ENCODE data around the gene ATG9A. TPM values are rescaled to one million over a fixed set of nuclear protein-coding genes. Genes with fewer than 3 reads are reported as not detected.
A peak's percentile ranks its signal among the peaks of the same experiment; 100 is the strongest.

Gene ATG9A
- total RNA-seq, 1 experiment from 2014 or later, result 42.9 TPM

- no peak for TF ChIP-seq MXD4 (CRISPR knock-in tag; IDR thresholded peaks at IDR 0.05; ENCODE audit: borderline replicate concordance)
- TF ChIP-seq SP1 (CRISPR knock-in tag; conservative IDR thresholded peaks at IDR 0.05), result peak; percentile 94
- TF ChIP-seq, protein P1, sequence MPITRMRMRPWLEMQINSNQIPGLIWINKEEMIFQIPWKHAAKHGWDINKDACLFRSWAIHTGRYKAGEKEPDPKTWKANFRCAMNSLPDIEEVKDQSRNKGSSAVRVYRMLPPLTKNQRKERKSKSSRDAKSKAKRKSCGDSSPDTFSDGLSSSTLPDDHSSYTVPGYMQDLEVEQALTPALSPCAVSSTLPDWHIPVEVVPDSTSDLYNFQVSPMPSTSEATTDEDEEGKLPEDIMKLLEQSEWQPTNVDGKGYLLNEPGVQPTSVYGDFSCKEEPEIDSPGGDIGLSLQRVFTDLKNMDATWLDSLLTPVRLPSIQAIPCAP (CRISPR knock-in tag; IDR thresholded peaks at IDR 0.05), result no peak
- no peak for TF ChIP-seq ZNF425 (CRISPR knock-in tag; conservative IDR thresholded peaks at IDR 0.05)
- TF ChIP-seq USF1 (CRISPR knock-in tag; IDR thresholded peaks at IDR 0.05), result 0 out of 2 replicates have a peak, but pooled peaks have one; percentile 22
- TF ChIP-seq, protein P2, sequence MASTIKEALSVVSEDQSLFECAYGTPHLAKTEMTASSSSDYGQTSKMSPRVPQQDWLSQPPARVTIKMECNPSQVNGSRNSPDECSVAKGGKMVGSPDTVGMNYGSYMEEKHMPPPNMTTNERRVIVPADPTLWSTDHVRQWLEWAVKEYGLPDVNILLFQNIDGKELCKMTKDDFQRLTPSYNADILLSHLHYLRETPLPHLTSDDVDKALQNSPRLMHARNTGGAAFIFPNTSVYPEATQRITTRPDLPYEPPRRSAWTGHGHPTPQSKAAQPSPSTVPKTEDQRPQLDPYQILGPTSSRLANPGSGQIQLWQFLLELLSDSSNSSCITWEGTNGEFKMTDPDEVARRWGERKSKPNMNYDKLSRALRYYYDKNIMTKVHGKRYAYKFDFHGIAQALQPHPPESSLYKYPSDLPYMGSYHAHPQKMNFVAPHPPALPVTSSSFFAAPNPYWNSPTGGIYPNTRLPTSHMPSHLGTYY (CRISPR knock-in tag; IDR thresholded peaks at IDR 0.05), result no peak
- no peak for TF ChIP-seq ELF4 (CRISPR knock-in tag; IDR thresholded peaks at IDR 0.05; ENCODE audit: low read depth)
- TF ChIP-seq, protein P3, sequence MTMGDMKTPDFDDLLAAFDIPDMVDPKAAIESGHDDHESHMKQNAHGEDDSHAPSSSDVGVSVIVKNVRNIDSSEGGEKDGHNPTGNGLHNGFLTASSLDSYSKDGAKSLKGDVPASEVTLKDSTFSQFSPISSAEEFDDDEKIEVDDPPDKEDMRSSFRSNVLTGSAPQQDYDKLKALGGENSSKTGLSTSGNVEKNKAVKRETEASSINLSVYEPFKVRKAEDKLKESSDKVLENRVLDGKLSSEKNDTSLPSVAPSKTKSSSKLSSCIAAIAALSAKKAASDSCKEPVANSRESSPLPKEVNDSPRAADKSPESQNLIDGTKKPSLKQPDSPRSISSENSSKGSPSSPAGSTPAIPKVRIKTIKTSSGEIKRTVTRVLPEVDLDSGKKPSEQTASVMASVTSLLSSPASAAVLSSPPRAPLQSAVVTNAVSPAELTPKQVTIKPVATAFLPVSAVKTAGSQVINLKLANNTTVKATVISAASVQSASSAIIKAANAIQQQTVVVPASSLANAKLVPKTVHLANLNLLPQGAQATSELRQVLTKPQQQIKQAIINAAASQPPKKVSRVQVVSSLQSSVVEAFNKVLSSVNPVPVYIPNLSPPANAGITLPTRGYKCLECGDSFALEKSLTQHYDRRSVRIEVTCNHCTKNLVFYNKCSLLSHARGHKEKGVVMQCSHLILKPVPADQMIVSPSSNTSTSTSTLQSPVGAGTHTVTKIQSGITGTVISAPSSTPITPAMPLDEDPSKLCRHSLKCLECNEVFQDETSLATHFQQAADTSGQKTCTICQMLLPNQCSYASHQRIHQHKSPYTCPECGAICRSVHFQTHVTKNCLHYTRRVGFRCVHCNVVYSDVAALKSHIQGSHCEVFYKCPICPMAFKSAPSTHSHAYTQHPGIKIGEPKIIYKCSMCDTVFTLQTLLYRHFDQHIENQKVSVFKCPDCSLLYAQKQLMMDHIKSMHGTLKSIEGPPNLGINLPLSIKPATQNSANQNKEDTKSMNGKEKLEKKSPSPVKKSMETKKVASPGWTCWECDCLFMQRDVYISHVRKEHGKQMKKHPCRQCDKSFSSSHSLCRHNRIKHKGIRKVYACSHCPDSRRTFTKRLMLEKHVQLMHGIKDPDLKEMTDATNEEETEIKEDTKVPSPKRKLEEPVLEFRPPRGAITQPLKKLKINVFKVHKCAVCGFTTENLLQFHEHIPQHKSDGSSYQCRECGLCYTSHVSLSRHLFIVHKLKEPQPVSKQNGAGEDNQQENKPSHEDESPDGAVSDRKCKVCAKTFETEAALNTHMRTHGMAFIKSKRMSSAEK (CRISPR knock-in tag; IDR thresholded peaks at IDR 0.05; ENCODE audit: borderline replicate concordance), result no peak
- peak; percentile 46; the same call in 1 of the 2 replicates for TF ChIP-seq PRRX2 (CRISPR knock-in tag; IDR thresholded peaks at IDR 0.05)
- TF ChIP-seq ZNF396 (CRISPR knock-in tag; IDR thresholded peaks at IDR 0.05; ENCODE audit: borderline replicate concordance), result no peak
- no peak for TF ChIP-seq FOXJ3 (CRISPR knock-in tag; IDR thresholded peaks at IDR 0.05; ENCODE audit: borderline replicate concordance)
- no peak for TF ChIP-seq CBFB (CRISPR knock-in tag; IDR thresholded peaks at IDR 0.05; ENCODE audit: low read depth)
- no peak for TF ChIP-seq ZNF671 (CRISPR knock-in tag; IDR thresholded peaks at IDR 0.05)
- TF ChIP-seq, protein P4, sequence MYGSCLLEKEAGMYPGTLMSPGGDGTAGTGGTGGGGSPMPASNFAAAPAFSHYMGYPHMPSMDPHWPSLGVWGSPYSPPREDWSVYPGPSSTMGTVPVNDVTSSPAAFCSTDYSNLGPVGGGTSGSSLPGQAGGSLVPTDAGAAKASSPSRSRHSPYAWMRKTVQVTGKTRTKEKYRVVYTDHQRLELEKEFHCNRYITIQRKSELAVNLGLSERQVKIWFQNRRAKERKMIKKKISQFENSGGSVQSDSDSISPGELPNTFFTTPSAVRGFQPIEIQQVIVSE (CRISPR knock-in tag; IDR thresholded peaks at IDR 0.05; ENCODE audit: borderline replicate concordance), result no peak
- TF ChIP-seq, protein P5, sequence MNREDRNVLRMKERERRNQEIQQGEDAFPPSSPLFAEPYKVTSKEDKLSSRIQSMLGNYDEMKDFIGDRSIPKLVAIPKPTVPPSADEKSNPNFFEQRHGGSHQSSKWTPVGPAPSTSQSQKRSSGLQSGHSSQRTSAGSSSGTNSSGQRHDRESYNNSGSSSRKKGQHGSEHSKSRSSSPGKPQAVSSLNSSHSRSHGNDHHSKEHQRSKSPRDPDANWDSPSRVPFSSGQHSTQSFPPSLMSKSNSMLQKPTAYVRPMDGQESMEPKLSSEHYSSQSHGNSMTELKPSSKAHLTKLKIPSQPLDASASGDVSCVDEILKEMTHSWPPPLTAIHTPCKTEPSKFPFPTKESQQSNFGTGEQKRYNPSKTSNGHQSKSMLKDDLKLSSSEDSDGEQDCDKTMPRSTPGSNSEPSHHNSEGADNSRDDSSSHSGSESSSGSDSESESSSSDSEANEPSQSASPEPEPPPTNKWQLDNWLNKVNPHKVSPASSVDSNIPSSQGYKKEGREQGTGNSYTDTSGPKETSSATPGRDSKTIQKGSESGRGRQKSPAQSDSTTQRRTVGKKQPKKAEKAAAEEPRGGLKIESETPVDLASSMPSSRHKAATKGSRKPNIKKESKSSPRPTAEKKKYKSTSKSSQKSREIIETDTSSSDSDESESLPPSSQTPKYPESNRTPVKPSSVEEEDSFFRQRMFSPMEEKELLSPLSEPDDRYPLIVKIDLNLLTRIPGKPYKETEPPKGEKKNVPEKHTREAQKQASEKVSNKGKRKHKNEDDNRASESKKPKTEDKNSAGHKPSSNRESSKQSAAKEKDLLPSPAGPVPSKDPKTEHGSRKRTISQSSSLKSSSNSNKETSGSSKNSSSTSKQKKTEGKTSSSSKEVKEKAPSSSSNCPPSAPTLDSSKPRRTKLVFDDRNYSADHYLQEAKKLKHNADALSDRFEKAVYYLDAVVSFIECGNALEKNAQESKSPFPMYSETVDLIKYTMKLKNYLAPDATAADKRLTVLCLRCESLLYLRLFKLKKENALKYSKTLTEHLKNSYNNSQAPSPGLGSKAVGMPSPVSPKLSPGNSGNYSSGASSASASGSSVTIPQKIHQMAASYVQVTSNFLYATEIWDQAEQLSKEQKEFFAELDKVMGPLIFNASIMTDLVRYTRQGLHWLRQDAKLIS (CRISPR knock-in tag; IDR thresholded peaks at IDR 0.05; ENCODE audit: borderline replicate concordance), result no peak
- TF ChIP-seq, protein P6, sequence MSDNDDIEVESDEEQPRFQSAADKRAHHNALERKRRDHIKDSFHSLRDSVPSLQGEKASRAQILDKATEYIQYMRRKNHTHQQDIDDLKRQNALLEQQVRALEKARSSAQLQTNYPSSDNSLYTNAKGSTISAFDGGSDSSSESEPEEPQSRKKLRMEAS (CRISPR knock-in tag; IDR thresholded peaks at IDR 0.05), result peak; percentile 78
- TF ChIP-seq ZNF416 (CRISPR knock-in tag; IDR thresholded peaks at IDR 0.05), result no peak
- TF ChIP-seq JAZF1 (CRISPR knock-in tag; IDR thresholded peaks at IDR 0.05), result no peak
- TF ChIP-seq KAT7 (CRISPR knock-in tag; IDR thresholded peaks at IDR 0.05; ENCODE audit: borderline replicate concordance), result no peak
- TF ChIP-seq E2F5 (CRISPR knock-in tag; IDR thresholded peaks at IDR 0.05), result peak; percentile 20; the same call in 1 of the 2 replicates
- TF ChIP-seq RORB (CRISPR knock-in tag; IDR thresholded peaks at IDR 0.05), result no peak
- no peak for TF ChIP-seq ZNF263 (CRISPR knock-in tag; IDR thresholded peaks at IDR 0.05; ENCODE audit: low read depth)
Measured at GRCh38 chr2:219229305-219230058, at the start of gene ATG9A, which contains the start of gene ANKZF1 (continued).
